GM18498 (cell line): ENCODE data around the gene LINC01488.
A peak's percentile ranks its signal among the peaks of the same experiment; 100 is the strongest.

Experiments
- ATAC-seq: cut with Tn5 transposase; IDR thresholded peaks from one replicate; pipeline ENCODE4 v1.9.1; 2021; ENCODE audit warnings: mild to moderate bottlenecking, moderate library complexity; ENCODE audit not compliant: unreplicated experiment

LINC01488 gene

DNA sequence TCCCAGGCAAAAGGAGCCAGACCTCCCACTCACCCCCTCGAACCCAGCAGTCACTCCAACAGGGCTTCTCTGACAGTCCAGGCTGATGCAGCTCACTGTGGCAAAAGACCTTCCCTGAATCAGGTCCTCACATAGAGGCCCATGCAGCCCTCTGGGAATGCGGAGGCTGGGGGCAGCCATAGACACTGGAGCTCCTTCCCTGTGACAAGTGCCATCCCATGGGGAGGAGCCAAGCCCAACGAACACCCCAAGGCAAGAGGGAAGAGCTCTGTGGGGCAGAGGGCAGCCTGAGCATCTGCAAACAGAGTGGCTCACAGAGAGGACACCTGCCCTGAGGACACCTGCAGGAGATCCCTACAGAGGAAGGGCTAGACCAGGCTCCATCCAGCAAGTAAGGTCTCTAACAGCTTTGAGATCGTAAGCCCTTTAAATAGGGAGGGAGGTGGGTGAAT, at the start of gene LINC01488:
LINC01488 (plus strand) TSS at position 271 of the 452 bp plus-strand sequence.
- no peak for ATAC-seq

DNA sequence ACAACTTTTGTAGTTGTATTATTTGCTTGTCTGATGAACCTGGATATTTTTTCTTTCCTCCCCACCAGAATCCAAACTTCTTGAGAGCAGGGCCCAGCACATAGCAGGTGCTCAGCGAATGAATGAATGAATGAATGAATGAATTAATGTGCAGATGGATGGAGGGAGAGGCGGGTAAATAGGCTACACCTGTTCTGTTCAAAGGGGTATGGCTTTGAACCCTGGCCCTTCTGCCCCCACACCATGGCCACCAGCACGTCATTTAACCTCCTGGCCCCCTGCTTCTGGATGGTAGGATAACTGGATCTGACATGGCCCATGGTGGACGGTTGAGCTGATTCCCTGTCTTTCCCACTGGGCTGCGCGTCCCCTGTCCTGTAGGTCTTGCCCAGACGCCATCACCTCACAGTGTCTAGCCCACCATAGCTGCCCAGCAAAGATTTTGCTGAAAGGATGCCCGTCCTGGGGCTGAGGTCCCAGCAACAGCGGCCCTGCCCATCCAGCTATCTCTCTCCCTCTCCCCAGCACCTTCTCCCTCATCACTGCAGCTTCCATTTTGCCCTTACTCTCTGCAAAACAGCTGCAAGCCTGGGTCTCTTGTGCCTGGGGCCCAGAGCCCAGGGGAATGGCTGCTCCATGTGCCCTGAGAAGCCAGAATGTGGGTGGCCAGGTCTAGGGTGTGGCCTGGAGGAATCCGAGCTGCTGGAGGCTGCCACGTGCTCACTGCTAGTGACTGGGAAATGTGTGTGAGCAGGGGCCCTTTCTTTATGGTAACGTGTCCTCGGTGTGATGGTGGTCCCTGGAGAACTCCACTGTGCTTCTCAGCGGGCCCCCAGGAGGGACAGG, 49.3 kb upstream of the LINC01488 start:
- no peak for ATAC-seq

DNA sequence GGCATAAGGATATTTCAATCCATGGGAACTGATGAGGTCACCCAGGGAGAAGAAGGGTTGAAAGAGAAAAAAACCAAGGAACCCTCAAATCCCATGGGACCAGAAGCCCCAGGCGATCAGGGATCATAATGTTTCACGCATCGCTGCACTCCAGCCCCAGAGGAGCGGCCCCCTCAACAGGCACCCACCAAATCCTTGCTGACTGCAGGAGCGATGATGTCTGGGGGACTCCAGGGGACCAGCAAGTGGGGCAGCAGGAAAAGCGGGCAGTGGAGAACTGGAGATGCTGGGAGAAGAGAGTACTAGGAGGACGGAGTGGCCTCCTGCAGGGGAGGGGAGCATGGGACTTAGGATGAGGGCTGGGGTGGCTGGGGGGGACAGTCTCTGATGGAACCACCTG, 47.7 kb upstream of the LINC01488 start:
- no peak for ATAC-seq

DNA sequence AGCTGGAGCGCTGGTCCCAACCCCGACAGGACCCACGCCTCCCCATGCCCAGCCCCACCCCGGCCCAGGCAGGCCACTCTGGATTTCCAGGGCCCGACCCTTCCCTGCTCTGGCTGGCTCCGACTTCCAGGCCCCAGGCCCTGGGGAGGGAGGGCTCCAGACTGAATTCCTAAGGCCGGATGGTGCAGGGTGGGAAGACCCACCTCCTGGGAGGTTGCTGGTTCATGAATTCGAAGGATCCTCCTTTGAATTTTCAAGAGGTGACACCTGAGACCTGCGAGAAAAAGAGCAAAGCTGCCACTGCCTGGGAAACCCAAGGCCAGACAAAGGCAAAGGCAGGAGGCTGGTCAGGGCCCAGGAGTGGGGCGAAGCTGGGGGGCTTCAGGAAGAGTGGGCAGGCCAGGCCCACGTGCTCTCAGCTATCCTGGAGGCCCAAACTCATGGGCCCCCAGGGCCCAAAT, 47.0 kb upstream of the LINC01488 start:
- no peak for ATAC-seq

DNA sequence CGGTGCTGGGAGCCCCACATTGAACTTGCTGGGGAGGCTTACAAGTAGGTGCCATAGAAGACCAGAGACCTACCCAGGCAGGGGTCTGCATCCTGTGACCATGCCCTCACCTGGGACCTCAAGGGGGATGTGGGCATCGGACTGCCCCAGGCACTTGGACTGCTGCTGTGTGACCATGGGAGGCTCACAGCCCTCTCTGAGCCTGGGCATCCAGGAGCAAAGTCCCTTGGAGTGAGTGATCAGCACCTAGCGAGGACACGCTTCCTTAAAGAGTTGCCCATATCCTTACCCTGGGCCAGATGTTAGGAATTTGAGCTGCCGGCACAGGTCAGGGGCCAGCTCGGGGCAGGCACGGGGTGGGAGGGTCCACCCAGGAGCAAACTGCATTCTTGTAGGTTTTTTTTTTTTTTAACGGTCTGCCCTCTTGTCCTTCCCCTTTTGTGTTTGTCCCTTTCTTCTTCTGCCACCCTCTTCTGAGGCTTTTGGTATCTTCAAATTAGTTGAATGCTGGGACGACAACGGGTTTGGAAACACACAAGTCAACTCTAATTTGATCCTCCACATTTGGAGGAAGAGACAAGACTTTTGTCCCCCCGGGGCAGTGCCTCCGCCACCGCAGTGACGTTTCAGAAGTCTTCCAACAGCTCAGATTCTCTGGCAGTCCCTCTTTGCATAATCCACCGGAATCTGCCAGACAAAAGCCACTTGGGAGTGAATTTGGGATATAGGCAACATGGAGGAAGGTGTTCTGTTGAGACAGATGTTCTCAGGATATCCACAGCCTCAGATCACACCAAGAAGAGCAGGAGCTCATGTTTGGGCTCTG, 46.1 kb upstream of the LINC01488 start:
- no peak for ATAC-seq

DNA sequence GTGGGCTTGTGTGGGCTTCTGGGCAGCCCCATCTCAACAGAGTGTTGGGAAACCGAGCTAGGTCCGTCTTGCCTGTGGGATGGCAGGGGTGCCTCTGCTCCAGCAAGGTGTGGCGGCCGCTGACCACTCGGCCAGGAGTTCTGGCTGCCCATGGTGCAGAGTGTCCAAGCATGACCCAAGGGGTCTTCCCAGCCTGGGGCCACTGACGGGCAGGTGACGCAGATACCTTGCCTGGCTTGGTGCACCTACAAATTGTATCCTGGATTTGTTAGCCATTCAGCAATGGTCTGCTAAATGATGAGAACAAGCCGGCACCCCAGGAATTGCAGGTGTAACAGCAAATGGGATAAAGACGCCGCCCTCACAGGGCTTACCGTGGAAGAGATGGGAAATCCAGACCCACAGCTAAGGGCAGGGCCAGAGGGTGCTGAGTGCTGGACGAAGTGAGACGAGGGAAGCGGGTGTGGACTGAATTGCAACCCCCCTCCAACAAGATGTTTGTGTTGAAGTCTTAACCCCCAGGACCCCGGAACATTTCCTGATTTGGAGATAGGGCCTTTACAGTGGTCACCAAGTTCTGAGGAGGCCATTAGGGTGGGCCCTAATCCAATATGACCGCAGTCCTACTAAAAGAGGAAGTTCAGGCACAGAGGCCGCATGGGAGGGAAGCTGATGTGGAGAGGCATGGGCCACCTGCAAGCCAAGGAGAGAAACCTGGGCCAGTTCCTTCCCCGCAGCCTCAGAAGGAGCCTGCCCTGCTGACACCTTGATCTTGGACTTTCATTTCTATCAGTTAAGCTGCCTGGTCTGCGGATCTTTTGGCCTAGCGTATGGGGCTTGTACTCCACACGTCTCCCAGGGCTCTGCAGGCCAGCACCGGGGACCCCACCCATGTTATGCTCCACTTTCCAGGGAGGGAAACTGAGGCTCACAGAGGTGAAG, 45.2 kb upstream of the LINC01488 start:
- ATAC-seq: no peak

DNA sequence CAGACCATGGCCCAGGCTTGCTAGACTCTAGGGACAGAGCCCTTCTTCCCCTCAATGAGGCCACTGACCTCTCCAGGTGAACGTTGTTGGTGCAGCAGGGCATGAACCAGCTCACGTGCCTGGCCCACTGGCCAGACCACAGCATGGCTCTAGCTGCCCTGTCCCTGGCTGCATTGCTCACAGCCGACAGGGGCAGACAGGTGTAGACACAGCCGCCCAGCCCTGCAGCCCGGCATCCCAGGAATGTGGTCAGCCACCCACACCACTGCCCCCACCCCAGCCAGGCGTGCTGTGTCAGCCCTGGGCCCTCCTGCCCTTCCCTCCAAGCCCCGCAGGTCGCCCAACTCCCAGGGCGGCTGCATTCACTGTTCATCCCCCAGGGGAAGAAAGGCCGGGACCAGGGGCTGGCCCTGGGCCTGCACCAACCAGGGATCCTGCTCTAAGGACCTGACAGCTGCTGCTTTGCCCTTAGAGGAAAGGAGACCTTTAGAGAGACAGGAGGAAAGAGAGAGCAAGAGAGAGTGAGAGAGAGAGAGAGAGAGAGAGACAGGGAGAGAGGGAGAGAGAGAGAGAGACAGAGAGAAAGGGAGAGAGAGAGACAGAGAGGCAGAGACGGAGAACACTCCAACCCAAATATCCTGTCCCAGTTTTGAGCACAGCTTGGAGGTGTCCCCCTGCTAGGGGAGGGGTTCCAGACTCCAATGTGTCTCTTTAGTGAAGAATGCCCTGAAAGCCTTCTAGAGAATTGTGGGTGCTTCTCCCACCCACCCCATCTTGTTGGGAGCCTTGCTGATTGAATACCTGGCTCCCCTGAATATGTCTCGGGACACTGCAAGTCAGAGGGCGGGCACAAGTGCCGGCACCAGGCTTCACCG, 44.2 kb upstream of the LINC01488 start:
- ATAC-seq: no peak

DNA sequence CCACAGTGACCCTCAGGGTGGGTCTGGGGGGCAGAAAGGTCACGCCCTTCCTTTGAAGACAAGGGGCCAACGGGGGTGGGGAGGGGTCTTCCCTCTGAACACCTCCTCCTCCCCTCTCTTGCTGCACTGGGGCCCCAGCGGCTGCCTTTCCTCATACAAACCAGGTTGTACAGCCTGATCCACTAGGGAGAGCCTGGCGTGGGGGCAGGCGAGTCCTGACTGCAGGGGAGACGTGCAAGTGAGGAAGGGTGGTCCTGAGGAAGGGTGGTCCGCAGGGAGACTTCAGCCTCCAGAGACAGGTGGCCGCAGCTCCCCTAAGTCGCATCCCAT, 43.6 kb upstream of the LINC01488 start:
- ATAC-seq: no peak

DNA sequence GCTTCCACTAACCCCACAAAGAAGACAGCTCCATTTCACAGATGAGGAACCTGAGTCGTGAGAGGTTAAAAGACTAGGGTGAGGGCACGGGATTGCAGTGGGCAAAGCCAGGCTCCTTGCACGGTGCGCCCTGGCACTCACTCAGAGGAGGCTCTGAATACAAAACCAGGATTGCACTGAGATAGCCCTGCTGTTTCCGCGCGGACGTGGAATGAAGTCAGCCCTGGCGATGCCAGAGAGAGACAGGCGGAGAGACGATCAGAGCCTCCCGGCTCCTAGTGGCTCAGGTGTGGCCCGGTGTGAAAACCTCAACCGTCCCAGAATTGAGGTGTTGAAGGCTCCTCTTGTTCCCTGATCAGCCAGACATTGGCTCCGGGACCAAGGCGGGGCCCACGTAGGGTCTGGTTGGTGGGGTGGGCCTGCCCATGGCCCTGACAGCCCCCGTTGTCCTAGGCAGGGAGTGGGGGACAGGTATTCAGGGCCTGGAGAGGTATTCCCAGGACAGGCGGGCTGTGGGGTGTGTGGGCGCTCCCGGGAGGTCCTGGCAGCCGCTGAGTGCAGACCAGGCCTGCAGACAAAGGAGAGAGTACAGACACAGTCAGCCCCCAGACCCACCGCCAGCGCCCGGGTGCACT, 43.1 kb upstream of the LINC01488 start:
- no peak for ATAC-seq

DNA sequence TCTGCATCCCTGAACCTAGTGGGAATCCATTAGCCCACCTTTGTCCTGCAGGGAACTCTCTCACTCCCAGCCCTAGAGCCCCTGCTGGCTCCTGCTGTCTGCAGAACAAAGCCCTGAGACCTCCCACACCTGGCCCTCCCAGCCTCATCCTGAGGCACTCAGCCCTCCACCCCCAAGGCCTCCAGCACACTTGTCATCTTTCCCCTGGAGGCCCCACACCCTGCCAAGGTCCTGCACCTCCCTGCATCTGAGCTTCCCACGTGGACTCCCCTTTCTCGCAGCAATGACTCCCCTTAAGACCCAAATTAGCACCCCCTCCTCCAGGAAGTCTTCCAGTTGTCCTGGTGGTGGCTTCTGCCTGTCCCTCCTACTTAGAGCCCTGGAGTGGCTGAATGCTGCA, 42.3 kb upstream of the LINC01488 start:
- ATAC-seq: no peak

DNA sequence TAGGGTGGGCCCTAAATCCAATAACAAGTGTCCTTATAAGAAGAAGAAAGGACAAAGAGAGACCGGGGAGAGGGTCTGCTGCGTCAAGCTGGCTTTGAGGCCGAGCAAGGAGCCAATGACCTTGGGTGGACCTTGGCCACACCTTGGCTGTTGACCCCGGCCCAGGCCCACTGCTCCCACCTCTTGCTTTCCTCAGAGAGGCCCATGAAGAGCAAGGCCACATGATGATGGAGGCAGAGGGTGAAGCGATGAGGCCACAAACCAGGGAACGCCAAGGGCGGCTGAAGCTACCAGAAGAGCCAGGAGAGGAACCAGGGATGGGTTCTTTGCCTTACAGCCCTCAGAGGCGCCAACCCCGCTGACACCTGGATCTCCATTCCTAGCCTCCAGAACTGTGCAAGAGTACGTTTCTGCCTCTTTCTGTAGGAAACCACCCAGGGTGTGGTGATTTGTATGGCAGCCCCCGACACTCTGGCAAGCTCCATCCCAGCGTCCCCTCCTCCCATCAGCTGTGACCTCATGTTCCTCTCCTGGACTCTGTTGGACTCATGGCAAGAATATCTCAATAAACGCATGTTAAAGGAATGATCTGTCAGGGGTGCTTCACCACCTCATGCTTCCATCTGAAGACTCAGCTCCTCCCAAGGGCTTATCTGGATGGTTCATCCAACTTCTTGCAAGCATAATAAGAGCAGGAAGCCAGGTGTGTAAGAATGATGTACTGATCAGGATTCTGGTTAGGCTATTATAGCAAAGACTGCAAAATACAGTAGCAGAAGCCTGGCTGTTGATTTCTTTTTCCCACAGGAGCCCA, 41.6 kb upstream of the LINC01488 start:
- no peak for ATAC-seq

DNA sequence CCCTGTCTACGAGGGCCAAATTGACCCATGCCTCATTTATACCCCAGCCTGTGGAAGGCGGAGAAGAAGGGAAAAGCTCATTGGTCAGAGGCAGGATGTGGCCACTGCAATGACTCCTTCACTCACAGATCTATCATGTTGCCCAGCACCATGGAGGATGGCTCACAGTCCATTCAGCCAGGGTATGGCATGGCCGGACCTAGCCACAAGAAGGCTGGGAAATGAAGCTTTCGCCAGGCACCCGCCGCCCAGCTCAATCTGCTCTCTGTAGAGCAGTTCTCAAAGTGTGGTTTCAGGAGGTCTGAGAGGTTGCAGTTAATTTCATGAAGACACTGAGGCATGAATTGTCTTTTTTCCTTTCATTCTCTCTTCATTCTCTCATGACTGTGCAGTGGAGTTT, 40.6 kb upstream of the LINC01488 start:
- no peak for ATAC-seq

DNA sequence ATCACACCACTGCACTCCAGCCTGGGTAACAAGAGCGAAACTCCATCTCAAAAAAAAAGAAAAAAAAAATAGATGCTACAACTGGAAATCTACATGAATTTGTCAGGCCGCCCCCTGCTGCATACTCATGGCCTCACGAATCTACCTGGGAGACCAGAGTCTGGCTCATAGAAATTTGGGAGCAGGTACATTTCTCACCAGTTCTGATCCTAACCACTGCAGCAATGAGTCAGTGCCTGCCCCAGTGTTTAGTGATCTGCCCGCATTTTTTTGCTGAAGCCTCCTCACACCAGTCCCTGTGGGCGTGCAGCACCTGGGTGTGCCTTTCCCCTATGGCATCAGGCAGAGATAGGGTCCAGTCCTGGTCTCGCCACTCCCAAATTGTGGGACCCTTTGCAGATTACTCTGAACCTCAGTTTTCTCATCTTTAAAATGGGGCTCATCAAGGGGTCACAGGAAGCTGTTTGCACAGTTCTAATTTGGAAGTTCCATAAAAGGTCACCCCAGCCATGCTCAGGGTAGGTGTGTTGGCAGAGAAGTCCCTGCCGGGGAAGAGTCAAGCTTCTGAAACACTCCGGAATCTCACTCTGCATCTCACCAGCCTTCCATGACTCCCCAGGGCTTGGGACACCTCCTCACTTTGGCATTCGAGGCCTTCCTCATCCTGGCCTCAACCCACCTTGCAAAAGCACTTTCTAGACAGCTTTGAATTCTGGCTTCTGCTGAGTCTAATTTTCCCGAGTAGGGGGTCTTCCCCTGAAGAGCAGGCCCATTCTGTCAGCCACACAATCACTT, 39.3 kb upstream of the LINC01488 start:
- no peak for ATAC-seq

DNA sequence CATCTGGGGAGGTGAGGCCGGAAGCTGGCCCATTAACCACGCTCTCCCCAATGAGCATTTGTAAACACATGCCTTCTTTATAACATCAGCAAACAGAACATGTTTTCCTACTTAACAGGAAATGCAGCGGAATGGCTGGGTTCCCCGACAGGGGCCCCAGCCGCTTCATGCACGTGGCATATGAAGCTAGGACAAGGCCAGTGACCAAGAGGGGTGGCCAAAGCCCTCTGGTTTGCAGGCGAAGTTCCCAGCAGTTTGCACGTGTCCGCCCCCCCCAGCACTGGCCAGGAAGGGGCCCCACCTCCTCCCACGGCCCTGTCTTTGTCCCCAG, 38.7 kb upstream of the LINC01488 start:
- ATAC-seq: no peak

DNA sequence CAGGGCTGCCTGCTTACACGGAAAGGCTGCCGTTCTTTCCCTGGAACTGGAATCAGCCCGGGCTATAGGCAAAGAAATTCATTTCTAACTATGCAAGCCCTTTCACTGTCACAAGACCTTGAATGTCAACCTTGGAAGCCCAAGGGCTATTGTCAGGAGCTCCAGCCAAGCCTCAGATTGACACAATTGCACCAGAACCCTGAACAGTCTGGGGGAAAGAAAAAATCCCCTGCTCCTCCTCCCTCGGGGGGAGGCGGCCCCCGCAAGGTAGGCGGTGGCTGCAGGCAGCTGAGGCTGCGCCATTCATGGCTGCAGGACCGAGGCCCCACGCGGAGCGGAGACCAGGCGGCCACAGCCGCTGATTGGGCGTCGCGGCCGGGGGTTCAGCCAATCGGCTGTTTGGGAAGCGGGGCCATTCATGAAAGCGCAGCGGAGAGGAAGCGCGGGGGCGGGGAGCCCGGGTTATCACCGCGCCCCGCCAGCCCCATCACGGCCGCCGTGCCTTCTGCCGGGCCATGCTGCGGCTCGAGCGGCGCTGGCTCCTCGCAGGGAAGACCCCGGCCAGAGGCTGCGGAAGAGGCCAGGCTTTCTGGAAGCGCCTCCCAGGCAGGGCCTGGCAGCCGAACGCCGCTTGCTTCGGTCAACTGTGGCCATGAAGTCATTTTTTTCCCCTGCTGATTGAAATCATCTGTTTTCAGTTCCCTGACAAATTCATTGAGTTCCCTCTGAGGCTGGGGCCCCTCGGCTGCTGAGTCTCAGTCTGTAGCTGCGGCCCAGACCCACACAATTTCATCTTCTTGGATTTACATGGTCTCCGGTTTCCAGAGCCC, 38.1 kb upstream of the LINC01488 start:
- peak; percentile 89 for ATAC-seq

DNA sequence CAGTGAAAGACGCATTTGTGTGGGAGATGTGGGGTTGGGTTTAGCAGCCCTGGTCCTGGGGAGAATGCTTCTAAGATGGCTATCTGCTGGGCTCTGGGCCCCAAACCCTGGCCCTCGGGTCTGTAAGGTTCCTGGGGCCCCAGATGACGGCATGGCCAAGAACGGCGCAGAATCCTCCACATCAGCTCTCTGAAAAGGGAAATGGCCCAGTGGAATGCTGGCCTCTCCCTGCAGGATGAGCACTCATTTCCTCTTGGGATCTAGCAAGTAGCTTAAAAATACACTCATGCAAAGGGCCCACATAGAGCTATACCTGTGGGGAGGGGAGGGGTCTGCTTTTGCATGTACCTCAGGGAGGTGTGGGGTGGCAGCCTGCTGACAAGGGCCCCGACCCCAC, 37.5 kb upstream of the LINC01488 start:
- ATAC-seq: no peak
